Gastroesophageal sphincter (tissue), 3 donors: ENCODE data around the gene ACOT12.

Source experiments
- EP300 ChIP-seq: sonication (generic); formaldehyde crosslinking; IDR thresholded peaks from one replicate; pipeline ENCODE4 v1.6.1; 2017; ENCODE audit warnings: antibody characterized with exemption, mild to moderate bottlenecking
- POLR2A ChIP-seq, 2 donors: fragments of 450-650 bp; IDR thresholded peaks; one replicate each; pipeline ENCODE4 v1.6.1; 2017; ENCODE audit warnings: antibody characterized with exemption in 2 of 2, mild to moderate bottlenecking in 2 of 2, moderate library complexity in 1 of 2
- POLR2AphosphoS5 ChIP-seq: sonication (generic); formaldehyde crosslinking; IDR thresholded peaks from one replicate; pipeline ENCODE4 v1.6.1; 2017; ENCODE audit warnings: antibody characterized with exemption
- TF ChIP-seq, protein P1 (sequence below), 4 experiments: fragments of 200-600 bp in 2 of 4; fragments of 450-650 bp in 2 of 4; sonication (generic) in 1 of 4; IDR thresholded peaks; one replicate each; pipeline ENCODE4 v1.5.1; 2017 to 2019; ENCODE audit warnings: antibody characterized with exemption in 4 of 4, mild to moderate bottlenecking in 2 of 4, moderate library complexity in 2 of 4

DNA sequence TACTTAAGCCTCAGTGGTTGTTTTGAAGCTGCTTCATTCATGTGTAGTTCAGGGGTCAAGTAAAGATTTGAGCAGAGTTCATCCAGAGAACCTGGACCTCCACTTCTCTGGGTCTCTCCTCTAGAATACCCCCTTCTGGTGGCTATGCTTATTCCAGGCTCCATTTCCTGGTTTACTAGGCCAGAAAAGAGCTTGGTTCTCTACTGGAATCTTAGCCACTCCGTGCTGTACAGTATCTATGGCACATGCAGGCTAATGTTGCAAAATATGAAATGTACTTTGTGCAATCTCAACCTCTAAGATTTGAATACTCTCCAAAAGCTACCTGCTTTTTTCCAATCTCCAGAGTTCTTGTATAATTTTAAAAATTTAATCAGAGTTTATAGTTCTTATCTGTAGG is 110.0 kb downstream of the ACOT12 start:
- TF ChIP-seq POLR2A (IDR thresholded peaks at IDR 0.05) (no peak), POLR2AphosphoS5 (no peak), EP300 (no peak)
- TF ChIP-seq, protein P1, sequence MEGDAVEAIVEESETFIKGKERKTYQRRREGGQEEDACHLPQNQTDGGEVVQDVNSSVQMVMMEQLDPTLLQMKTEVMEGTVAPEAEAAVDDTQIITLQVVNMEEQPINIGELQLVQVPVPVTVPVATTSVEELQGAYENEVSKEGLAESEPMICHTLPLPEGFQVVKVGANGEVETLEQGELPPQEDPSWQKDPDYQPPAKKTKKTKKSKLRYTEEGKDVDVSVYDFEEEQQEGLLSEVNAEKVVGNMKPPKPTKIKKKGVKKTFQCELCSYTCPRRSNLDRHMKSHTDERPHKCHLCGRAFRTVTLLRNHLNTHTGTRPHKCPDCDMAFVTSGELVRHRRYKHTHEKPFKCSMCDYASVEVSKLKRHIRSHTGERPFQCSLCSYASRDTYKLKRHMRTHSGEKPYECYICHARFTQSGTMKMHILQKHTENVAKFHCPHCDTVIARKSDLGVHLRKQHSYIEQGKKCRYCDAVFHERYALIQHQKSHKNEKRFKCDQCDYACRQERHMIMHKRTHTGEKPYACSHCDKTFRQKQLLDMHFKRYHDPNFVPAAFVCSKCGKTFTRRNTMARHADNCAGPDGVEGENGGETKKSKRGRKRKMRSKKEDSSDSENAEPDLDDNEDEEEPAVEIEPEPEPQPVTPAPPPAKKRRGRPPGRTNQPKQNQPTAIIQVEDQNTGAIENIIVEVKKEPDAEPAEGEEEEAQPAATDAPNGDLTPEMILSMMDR (IDR thresholded peaks at IDR 0.05): no peak
